GM21526 (cell line): ENCODE data around the gene TECPR1.
"Not testable (repeated sequence)": the region's sequence is repeated elsewhere in the genome, so short reads cannot be mapped to it uniquely, and the experiment has no call there.

ENCODE experiments used
- ATAC-seq: cut with Tn5 transposase; IDR thresholded peaks from one replicate; pipeline ENCODE4 v1.9.1; 2021; ENCODE audit warnings: moderate library complexity; ENCODE audit not compliant: unreplicated experiment, low FRiP score

Gene TECPR1

GRCh38 chr7:98230746-98231471 lies 21.1 kb downstream of the TECPR1 start:
- no peak for ATAC-seq

- no peak for ATAC-seq
Observed at GRCh38 chr7:98229991-98230745, 21.9 kb downstream of the TECPR1 start.

- no peak for ATAC-seq
Observed at GRCh38 chr7:98229441-98229840, 22.6 kb downstream of the TECPR1 start.

- no peak for ATAC-seq
Observed at GRCh38 chr7:98228801-98229200, 23.2 kb downstream of the TECPR1 start.

- ATAC-seq: no peak
Observed at GRCh38 chr7:98227939-98228338, 24.1 kb downstream of the TECPR1 start.

- no peak for ATAC-seq
Observed at GRCh38 chr7:98225913-98226614, 26.0 kb downstream of the TECPR1 start.

GRCh38 chr7:98224701-98225181 lies 27.3 kb downstream of the TECPR1 start:
- no peak for ATAC-seq

- ATAC-seq: no peak
Observed at GRCh38 chr7:98223898-98224700, 27.9 kb downstream of the TECPR1 start.

GRCh38 chr7:98223351-98223897 lies 28.6 kb downstream of the TECPR1 start:
- ATAC-seq: no peak

- ATAC-seq: no peak
Observed at GRCh38 chr7:98222533-98223195, 29.4 kb downstream of the TECPR1 start.

GRCh38 chr7:98221611-98222532 lies 30.2 kb downstream of the TECPR1 start:
- no peak for ATAC-seq

GRCh38 chr7:98219382-98219781 lies 32.6 kb downstream of the TECPR1 start:
- ATAC-seq: not testable (repeated sequence)

GRCh38 chr7:98217623-98218582 lies 34.1 kb downstream of the TECPR1 start:
- no peak for ATAC-seq

- no peak for ATAC-seq
Observed at GRCh38 chr7:98216941-98217622, 35.0 kb downstream of the TECPR1 start.

- ATAC-seq: no peak
Observed at GRCh38 chr7:98215561-98216495, 36.2 kb downstream of the TECPR1 start.

GRCh38 chr7:98214811-98215321 lies 37.2 kb downstream of the TECPR1 start:
- no peak for ATAC-seq
